Measurements from ENCODE around the gene KRTAP5-10.
"Not testable (repeated sequence)": the region's sequence is repeated elsewhere in the genome, so short reads cannot be mapped to it uniquely, and the experiment has no call there.

DNA sequence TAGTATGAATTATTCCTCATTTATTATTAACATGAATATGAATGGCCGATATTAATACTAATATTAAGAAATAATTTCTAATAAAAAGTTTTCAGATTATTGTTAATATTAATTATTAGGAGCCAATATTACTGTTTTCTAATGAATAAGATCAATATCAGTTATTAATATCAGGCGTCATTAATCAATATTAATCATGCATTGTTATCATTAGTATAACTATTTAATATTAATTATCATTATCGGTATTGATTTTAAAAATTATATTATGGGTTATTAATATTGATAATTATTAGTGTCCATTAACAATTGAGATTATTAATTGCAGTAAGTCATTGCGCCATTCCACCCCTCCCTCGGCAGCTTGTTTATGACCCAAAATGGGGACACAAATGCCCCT, 20.3 kb downstream of the KRTAP5-10 start:
- TF ChIP-seq, protein P1, sequence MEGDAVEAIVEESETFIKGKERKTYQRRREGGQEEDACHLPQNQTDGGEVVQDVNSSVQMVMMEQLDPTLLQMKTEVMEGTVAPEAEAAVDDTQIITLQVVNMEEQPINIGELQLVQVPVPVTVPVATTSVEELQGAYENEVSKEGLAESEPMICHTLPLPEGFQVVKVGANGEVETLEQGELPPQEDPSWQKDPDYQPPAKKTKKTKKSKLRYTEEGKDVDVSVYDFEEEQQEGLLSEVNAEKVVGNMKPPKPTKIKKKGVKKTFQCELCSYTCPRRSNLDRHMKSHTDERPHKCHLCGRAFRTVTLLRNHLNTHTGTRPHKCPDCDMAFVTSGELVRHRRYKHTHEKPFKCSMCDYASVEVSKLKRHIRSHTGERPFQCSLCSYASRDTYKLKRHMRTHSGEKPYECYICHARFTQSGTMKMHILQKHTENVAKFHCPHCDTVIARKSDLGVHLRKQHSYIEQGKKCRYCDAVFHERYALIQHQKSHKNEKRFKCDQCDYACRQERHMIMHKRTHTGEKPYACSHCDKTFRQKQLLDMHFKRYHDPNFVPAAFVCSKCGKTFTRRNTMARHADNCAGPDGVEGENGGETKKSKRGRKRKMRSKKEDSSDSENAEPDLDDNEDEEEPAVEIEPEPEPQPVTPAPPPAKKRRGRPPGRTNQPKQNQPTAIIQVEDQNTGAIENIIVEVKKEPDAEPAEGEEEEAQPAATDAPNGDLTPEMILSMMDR (conservative IDR thresholded peaks at IDR 0.05 in 1 of 2, IDR thresholded peaks at IDR 0.05 in 1 of 2; ENCODE audit: low read depth in 1 of 2, low read length in 2 of 2), result not testable (repeated sequence)
- not testable (repeated sequence) for TF ChIP-seq EZH2 (IDR thresholded peaks at IDR 0.05; ENCODE audit: low read length, missing control alignments)

Measured in fibroblast of lung (primary cell).